CD4-positive, CD25-positive, alpha-beta regulatory T cell (primary cell): ENCODE data around the gene CLCN6. TPM values are rescaled to one million over a fixed set of nuclear protein-coding genes. Genes with fewer than 3 reads are reported as not detected.

ENCODE experiments used
- ATAC-seq, 2 donors: fragments of 150-1000 bp; cut with Tn5 transposase; one replicate each; pipeline ENCODE4 v1.10.0; 2021; ENCODE audit warnings: low read depth in 2 of 2, moderate number of reproducible peaks in 2 of 2, moderate library complexity in 1 of 2
- DNase-seq, 3 donors: peaks; one replicate each; pipeline versions ENCODE4 v3.0.0 to v3.0.0-alpha.2; 2012 to 2022; ENCODE audit warnings: mixed read lengths in 1 of 3
- H3K27ac ChIP-seq: one replicate; pipeline ENCODE4 v1.7.0; 2013; ENCODE audit warnings: mild to moderate bottlenecking, low read length; ENCODE audit not compliant: insufficient read depth, poor library complexity, severe bottlenecking
- H3K27me3 ChIP-seq: one replicate; pipeline ENCODE4 v1.7.0; 2013; ENCODE audit warnings: low read length; ENCODE audit not compliant: control insufficient read depth, insufficient read depth
- H3K36me3 ChIP-seq: one replicate; pipeline ENCODE4 v1.7.0; 2013; ENCODE audit warnings: mild to moderate bottlenecking, low read length, moderate library complexity; ENCODE audit not compliant: control insufficient read depth, insufficient read depth
- H3K4me1 ChIP-seq: 2 replicates; pipeline ENCODE4 v1.7.0; 2013; ENCODE audit warnings: mild to moderate bottlenecking, low read length; ENCODE audit not compliant: insufficient read depth, control insufficient read depth, poor library complexity, severe bottlenecking
- H3K4me3 ChIP-seq: one replicate; pipeline ENCODE4 v1.7.0; 2013; ENCODE audit warnings: low read depth, mild to moderate bottlenecking, low read length, moderate library complexity
- H3K9me3 ChIP-seq, 2 experiments: 1 replicate in 1 of 2; 2 replicates in 1 of 2; pipeline ENCODE4 v1.7.0; 2013; ENCODE audit warnings: low read length in 2 of 2, mild to moderate bottlenecking in 1 of 2, moderate library complexity in 1 of 2; ENCODE audit not compliant: control insufficient read depth in 2 of 2
- H3K27ac Mint-ChIP-seq, 3 donors: one replicate each; pipeline ENCODE4 v1.8.0; 2020 to 2022; ENCODE audit warnings: mild to moderate bottlenecking in 3 of 3, mixed read lengths in 3 of 3, moderate library complexity in 2 of 3
- H3K27me3 Mint-ChIP-seq: one replicate; pipeline ENCODE4 v1.8.0; 2022; ENCODE audit warnings: mild to moderate bottlenecking, mixed read lengths
- H3K36me3 Mint-ChIP-seq: one replicate; pipeline ENCODE4 v1.8.0; 2020; ENCODE audit warnings: mixed read lengths
- H3K4me1 Mint-ChIP-seq, 4 donors: one replicate each; pipeline ENCODE4 v1.8.0; 2020 to 2022; ENCODE audit warnings: mixed read lengths in 4 of 4, mild to moderate bottlenecking in 1 of 4
- H3K4me3 Mint-ChIP-seq, 4 donors: one replicate each; pipeline ENCODE4 v1.8.0; 2020 to 2022; ENCODE audit warnings: mild to moderate bottlenecking in 4 of 4, mixed read lengths in 4 of 4, moderate library complexity in 3 of 4
- H3K9me3 Mint-ChIP-seq, 7 donors: one replicate each; pipeline ENCODE4 v1.8.0; 2020 to 2022; ENCODE audit warnings: mixed read lengths in 7 of 7, mild to moderate bottlenecking in 3 of 7, moderate library complexity in 2 of 7
- polyA plus RNA-seq, 4 donors: library from polyadenylated mRNA; unstranded; fragments of 300-500 nt; fragmentation: Illumina TruSeq; gene quantifications; one replicate each; pipeline ENCODE4 v1.2.3, GENCODE V29; 2021
- total RNA-seq: library from RNA; stranded (reverse); gene quantifications from one replicate; pipeline ENCODE4 v1.2.3, GENCODE V29; 2022

The CLCN6 gene
- total and polyA plus RNA-seq, 5 donors from 2014 or later, result 1.6 to 13.5 (median 2.4) TPM

DNA sequence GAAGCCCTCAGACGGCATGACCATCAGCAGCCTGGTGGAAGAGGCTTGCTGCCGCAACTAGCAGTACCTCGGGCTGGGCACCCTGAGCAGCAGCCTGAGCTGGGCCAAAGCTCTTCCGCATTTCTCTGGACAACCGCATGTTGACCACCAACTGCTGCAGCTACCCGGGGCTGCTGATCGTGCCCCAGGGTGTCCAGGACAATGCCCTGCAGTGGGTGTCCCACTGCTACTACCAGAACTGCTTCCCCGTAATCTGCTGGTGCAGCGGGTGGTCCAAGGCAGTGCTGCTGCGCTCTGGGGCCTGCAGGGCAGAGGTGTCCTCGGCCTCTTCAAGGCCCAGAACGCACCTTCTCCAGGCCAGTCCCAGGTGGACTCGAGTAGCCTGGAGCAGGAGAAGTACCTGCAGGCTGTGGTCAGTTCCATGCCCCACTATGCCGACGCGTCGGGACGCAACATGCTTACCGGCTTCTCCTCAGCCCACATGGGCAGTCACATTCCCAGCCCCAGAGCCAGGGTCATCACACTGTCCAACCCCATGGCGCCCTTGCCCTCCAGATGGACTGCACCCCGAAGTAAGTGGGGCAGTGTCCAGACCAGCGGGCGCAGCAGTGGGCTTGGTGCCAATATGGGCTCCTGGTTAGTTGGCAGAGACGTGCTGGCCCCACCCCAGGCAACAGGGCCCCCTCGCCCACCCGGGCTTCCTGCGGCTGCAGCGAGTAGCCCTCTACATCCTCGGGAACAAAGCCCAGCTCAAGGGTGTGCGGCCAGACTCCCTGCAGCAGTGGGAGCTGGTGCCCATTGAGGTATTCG lies 72.3 kb downstream of the CLCN6 start:
- no peak overlapping the region for H3K4me3 Mint-ChIP-seq
- Histone ChIP-seq H3K27me3 (no peaks in the 10 kb centered on the region), H3K4me1 (no peaks in the 10 kb centered on the region), H3K36me3 (no peaks in the 10 kb centered on the region), H3K9me3 (no peaks in the 10 kb centered on the region), H3K4me3 (no peak overlapping the region), H3K27ac (no peak overlapping the region)
- no peaks in the 10 kb centered on the region for H3K36me3 Mint-ChIP-seq
- H3K27ac Mint-ChIP-seq, result no peak overlapping the region
- DNase-seq (no peak), ATAC-seq (no peak)
- no peaks in the 10 kb centered on the region for H3K4me1 Mint-ChIP-seq
- H3K27me3 Mint-ChIP-seq, result peaks cover 14% of the 10 kb centered on the region
- peaks cover 0 to 1% (median 0%) of the 10 kb centered on the region in 7 donors for H3K9me3 Mint-ChIP-seq

GRCh38 chr1:11878891-11879190 lies 72.8 kb downstream of the CLCN6 start:
- Mint-ChIP-seq H3K4me3 (no peak overlapping the region), H3K27me3 (peaks cover 14% of the 10 kb centered on the region), H3K36me3 (no peaks in the 10 kb centered on the region), H3K4me1 (no peaks in the 10 kb centered on the region), H3K27ac (no peak overlapping the region), H3K9me3 (peaks cover 0 to 1% (median 0%) of the 10 kb centered on the region in 7 donors)
- H3K4me1 ChIP-seq, result no peaks in the 10 kb centered on the region
- H3K36me3 ChIP-seq, result no peaks in the 10 kb centered on the region
- no peak overlapping the region for H3K4me3 ChIP-seq
- no peaks in the 10 kb centered on the region for H3K9me3 ChIP-seq
- H3K27me3 ChIP-seq, result no peaks in the 10 kb centered on the region
- ATAC-seq (no peak), DNase-seq (no peak)
- H3K27ac ChIP-seq, result no peak overlapping the region

DNA sequence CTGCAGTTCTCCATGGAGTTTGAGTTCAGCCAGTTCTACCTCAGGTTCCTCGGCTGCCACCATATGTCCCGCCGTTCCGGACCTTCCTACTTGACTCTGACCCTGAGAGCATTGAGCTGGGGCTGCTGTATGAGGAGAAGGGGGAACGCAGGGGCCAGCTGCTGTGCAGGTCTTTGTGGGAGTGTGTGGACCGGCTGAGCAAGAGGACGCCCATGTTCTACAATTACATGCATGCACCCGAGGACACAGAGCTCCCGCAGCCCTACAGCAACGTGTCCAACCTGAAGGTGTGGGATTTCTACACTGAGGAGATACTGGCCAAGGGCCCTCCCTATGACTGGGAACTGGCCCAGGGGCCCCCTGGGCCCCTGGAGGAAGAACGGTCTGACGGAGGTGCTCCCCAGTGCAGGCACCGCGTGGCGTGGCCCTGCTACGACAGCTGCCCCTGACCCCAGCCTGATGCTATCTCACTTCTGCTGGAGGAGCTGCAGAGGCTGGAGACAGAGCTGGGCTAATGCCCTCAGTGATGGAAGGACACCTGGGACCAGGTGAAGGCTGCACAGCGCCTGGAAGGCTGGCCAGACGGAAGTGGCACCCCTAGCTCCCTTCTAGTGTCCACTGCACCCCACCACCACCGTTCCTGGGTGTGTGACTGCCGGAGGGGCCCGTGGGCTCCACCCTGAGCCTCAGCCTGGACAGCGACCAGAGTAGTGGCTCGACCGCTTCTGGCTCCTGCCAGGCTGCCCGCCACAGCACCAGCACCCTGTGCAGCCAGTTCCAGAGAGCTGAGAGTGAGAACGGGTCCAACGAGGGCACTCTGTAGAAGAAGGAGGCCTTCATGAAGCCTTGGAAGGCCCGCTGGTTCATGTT lies 73.6 kb downstream of the CLCN6 start:
- no peak overlapping the region for H3K27ac Mint-ChIP-seq
- no peaks in the 10 kb centered on the region for H3K9me3 ChIP-seq
- no peaks in the 10 kb centered on the region for H3K36me3 Mint-ChIP-seq
- no peaks in the 10 kb centered on the region for H3K36me3 ChIP-seq
- H3K27me3 ChIP-seq, result no peaks in the 10 kb centered on the region
- peaks cover 0 to 1% (median 0%) of the 10 kb centered on the region in 7 donors for H3K9me3 Mint-ChIP-seq
- no peak overlapping the region for H3K4me3 Mint-ChIP-seq
- H3K4me1 Mint-ChIP-seq, result no peaks in the 10 kb centered on the region
- DNase-seq (no peak), ATAC-seq (no peak)
- no peaks in the 10 kb centered on the region for H3K4me1 ChIP-seq
- no peak overlapping the region for H3K4me3 ChIP-seq
- H3K27me3 Mint-ChIP-seq, result peaks cover 14% of the 10 kb centered on the region
- H3K27ac ChIP-seq, result no peak overlapping the region

- H3K4me3 ChIP-seq, result no peak overlapping the region
- Mint-ChIP-seq H3K4me1 (no peaks in the 10 kb centered on the region), H3K9me3 (peaks cover 0 to 1% (median 0%) of the 10 kb centered on the region in 7 donors), H3K36me3 (no peaks in the 10 kb centered on the region), H3K4me3 (no peak overlapping the region), H3K27ac (no peak overlapping the region), H3K27me3 (peaks cover 14% of the 10 kb centered on the region)
- no peak overlapping the region for H3K27ac ChIP-seq
- H3K27me3 ChIP-seq, result no peaks in the 10 kb centered on the region
- H3K4me1 ChIP-seq, result no peaks in the 10 kb centered on the region
- H3K36me3 ChIP-seq, result no peaks in the 10 kb centered on the region
- H3K9me3 ChIP-seq, result no peaks in the 10 kb centered on the region
- DNase-seq (no peak), ATAC-seq (no peak)
Observed at GRCh38 chr1:11880181-11880575, 74.2 kb downstream of the CLCN6 start.

DNA sequence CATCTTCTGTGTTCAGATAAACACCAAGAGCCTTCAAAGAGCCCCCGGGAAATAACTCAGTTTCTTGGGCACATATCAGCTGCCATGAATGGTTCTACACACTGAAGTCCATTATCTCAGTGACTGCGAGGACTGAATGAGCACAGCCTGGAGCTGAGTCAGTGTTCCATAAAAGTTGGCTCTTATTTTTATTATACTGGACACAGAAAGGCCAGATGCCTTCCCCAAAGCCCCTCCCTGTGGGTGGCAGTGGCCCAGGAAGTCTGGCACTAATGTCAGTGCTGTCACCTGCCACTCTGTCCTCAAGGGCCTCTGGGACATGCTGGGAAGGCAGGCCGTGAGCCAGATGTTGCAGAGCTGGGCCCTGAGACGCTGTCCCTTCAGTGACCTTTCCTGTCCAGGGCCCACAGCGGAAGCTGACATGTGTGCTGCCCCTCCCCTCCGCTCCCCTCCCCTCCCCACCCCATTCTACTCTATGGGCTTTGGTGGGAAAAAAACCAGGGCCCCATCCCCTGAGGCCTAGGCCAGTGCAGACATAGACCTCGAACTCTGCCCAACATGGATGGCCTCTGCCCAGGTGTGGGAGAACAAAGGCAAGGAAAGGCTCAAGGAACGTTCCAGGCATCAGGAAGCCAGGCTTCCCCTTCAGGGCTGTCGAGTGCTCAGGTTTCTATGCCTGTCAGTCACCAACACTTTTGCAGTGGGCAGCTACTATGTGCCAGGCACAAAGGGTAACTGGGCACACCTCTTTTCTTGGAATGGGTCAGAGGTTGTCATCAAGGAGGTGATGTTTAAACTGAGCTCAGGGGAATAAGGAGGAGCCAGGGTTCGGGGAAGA lies 75.1 kb downstream of the CLCN6 start:
- Mint-ChIP-seq H3K4me1 (no peaks in the 10 kb centered on the region), H3K27me3 (peaks cover 18% of the 10 kb centered on the region)
- no peak for ATAC-seq

GRCh38 chr1:11881749-11882441 lies 75.9 kb downstream of the CLCN6 start:
- Histone ChIP-seq H3K9me3 (no peaks in the 10 kb centered on the region), H3K36me3 (no peaks in the 10 kb centered on the region), H3K27me3 (no peaks in the 10 kb centered on the region), H3K4me3 (no peak overlapping the region), H3K27ac (no peak overlapping the region), H3K4me1 (no peaks in the 10 kb centered on the region)
- DNase-seq (no peak), ATAC-seq (no peak)
- Mint-ChIP-seq H3K4me3 (no peak overlapping the region), H3K36me3 (no peaks in the 10 kb centered on the region), H3K27me3 (peaks cover 19% of the 10 kb centered on the region), H3K27ac (no peak overlapping the region), H3K9me3 (peaks cover 0 to 1% (median 0%) of the 10 kb centered on the region in 7 donors), H3K4me1 (no peaks in the 10 kb centered on the region)

More for the DNA sequence above, 75.1 kb downstream of the CLCN6 start:
- H3K4me3 Mint-ChIP-seq, result no peak overlapping the region
- no peaks in the 10 kb centered on the region for H3K4me1 ChIP-seq
- no peaks in the 10 kb centered on the region for H3K36me3 Mint-ChIP-seq
- no peaks in the 10 kb centered on the region for H3K36me3 ChIP-seq
- no peak overlapping the region for H3K27ac ChIP-seq
- no peak overlapping the region for H3K27ac Mint-ChIP-seq
- DNase-seq, result no peak
- H3K4me3 ChIP-seq, result no peak overlapping the region
- no peaks in the 10 kb centered on the region for H3K9me3 ChIP-seq
- H3K9me3 Mint-ChIP-seq, result peaks cover 0 to 1% (median 0%) of the 10 kb centered on the region in 7 donors
- no peaks in the 10 kb centered on the region for H3K27me3 ChIP-seq
